ENCODE results near the gene PCDHGB3.
"Not testable (repeated sequence)": the region's sequence is repeated elsewhere in the genome, so short reads cannot be mapped to it uniquely, and the experiment has no call there.

Gene PCDHGB3

GRCh38 chr5:141373673-141374317 is 3.8 kb downstream of the PCDHGB3 start, which contains the start of gene PCDHGA6:
Gene PCDHGA6 (plus strand): TSS chr5:141373891. CDS start chr5:141374084, 193 bp downstream.
- no peak within 1 kb of the TSS for H3K4me3 ChIP-seq (ENCODE audit: low read depth, low read length)

GRCh38 chr5:141374627-141375026 is 4.6 kb downstream of the PCDHGB3 start:
- TF ChIP-seq CTCF (IDR thresholded peaks at IDR 0.05; ENCODE audit: low read depth, low read length, missing control alignments) = no peak
- H3K4me3 ChIP-seq (ENCODE audit: low read depth, low read length) = no peak overlapping the region
- DNase-seq (ENCODE audit: low read depth) = no peak

More at GRCh38 chr5:141373673-141374317, 3.8 kb downstream of the PCDHGB3 start, which contains the start of gene PCDHGA6:
- peak; percentile 23 for TF ChIP-seq CTCF (IDR thresholded peaks at IDR 0.05; ENCODE audit: low read depth, low read length, missing control alignments)
- no peak for DNase-seq (ENCODE audit: low read depth)

- DNase-seq (ENCODE audit: low read depth); H3K4me3 ChIP-seq (ENCODE audit: low read depth, low read length): not testable (repeated sequence)
- TF ChIP-seq CTCF (IDR thresholded peaks at IDR 0.05; ENCODE audit: low read depth, low read length, missing control alignments) = peak; percentile 11
Observed at GRCh38 chr5:141375444-141376155, 5.6 kb downstream of the PCDHGB3 start.

- TF ChIP-seq CTCF (IDR thresholded peaks at IDR 0.05; ENCODE audit: low read depth, low read length, missing control alignments) = no peak
- no peak for DNase-seq (ENCODE audit: low read depth)
- no peak within 1 kb of the TSS for H3K4me3 ChIP-seq (ENCODE audit: low read depth, low read length)
Observed at GRCh38 chr5:141382469-141383294, 12.6 kb downstream of the PCDHGB3 start, which contains the start of gene PCDHGA7. Gene PCDHGA7 (plus strand): TSS chr5:141382742. CDS start chr5:141382900, 158 bp downstream.

- no peak for DNase-seq (ENCODE audit: low read depth)
- TF ChIP-seq CTCF (IDR thresholded peaks at IDR 0.05; ENCODE audit: low read depth, low read length, missing control alignments) = no peak
- H3K4me3 ChIP-seq (ENCODE audit: low read depth, low read length) = no peak overlapping the region
Observed at GRCh38 chr5:141383345-141383744, 13.3 kb downstream of the PCDHGB3 start.

GRCh38 chr5:141384471-141385267 is 14.6 kb downstream of the PCDHGB3 start:
- no peak for TF ChIP-seq CTCF (IDR thresholded peaks at IDR 0.05; ENCODE audit: low read depth, low read length, missing control alignments)
- H3K4me3 ChIP-seq (ENCODE audit: low read depth, low read length) = no peak overlapping the region
- no peak for DNase-seq (ENCODE audit: low read depth)

GRCh38 chr5:141387557-141388311 is 17.7 kb downstream of the PCDHGB3 start, which contains the start of gene PCDHGB4:
Gene PCDHGB4 (plus strand): TSS chr5:141387698. CDS start chr5:141387885, 187 bp downstream.
- H3K4me3 ChIP-seq (ENCODE audit: low read depth, low read length); DNase-seq (ENCODE audit: low read depth): not testable (repeated sequence)

Measured in GM12864 (cell line).